Osteoblast (primary cell): ENCODE measurements around the gene CREB5. TPM values are rescaled to one million over a fixed set of nuclear protein-coding genes. Genes with fewer than 3 reads are reported as not detected.

Experiments
- DNase-seq: peaks from one replicate; pipeline ENCODE4 v3.0.0; 2011; ENCODE audit warnings: low spot score, mixed read lengths; ENCODE audit not compliant: insufficient read length; ENCODE audit errors: missing footprints
- H2AFZ ChIP-seq: 2 replicates; pipeline ENCODE4 v1.6.0; 2011; ENCODE audit warnings: mild to moderate bottlenecking, low read length
- H3K27ac ChIP-seq: 2 replicates; pipeline ENCODE4 v1.5.1; 2011; ENCODE audit warnings: mild to moderate bottlenecking, low read depth, low read length, moderate library complexity
- H3K27me3 ChIP-seq: 2 replicates; pipeline ENCODE4 v1.6.0; 2012; ENCODE audit warnings: mild to moderate bottlenecking, control low read depth, inconsistent platforms, low read length, moderate library complexity; ENCODE audit not compliant: insufficient read depth
- H3K36me3 ChIP-seq: 2 replicates; pipeline ENCODE4 v1.5.1; 2011; ENCODE audit warnings: mild to moderate bottlenecking, low read length, control low read depth, moderate library complexity; ENCODE audit not compliant: insufficient read depth
- H3K4me1 ChIP-seq: 2 replicates; pipeline ENCODE4 v1.5.1; 2011; ENCODE audit warnings: mild to moderate bottlenecking, low read length, control low read depth, moderate library complexity; ENCODE audit not compliant: insufficient read depth
- H3K4me2 ChIP-seq: 2 replicates; pipeline ENCODE4 v1.6.0; 2011; ENCODE audit warnings: mild to moderate bottlenecking, low read length; ENCODE audit not compliant: insufficient read depth
- H3K4me3 ChIP-seq: fragments of 200-600 bp; sonication (generic); 3 replicates; pipeline ENCODE4 v1.5.1; 2012; ENCODE audit warnings: mild to moderate bottlenecking, low read length, inconsistent platforms; ENCODE audit not compliant: insufficient read depth
- H3K79me2 ChIP-seq: 2 replicates; pipeline ENCODE4 v1.6.0; 2012; ENCODE audit warnings: mild to moderate bottlenecking, low read length, control low read depth, inconsistent platforms; ENCODE audit not compliant: insufficient read depth
- H3K9me3 ChIP-seq: 2 replicates; pipeline ENCODE4 v1.5.1; 2011; ENCODE audit warnings: low read depth, low read length, control low read depth
- H4K20me1 ChIP-seq: 2 replicates; pipeline ENCODE4 v1.6.0; 2012; ENCODE audit warnings: mild to moderate bottlenecking, low read length, control low read depth; ENCODE audit not compliant: insufficient read depth
- total RNA-seq: library from RNA; depleted of rRNA; stranded (reverse); fragments of >200 nt; gene quantifications from 2 replicates; pipeline ENCODE4 v1.2.3, GENCODE V29; 2012
- TF ChIP-seq, protein P1 (sequence below): IDR thresholded peaks from 2 replicates; pipeline ENCODE4 v1.5.1; 2011; ENCODE audit warnings: mild to moderate bottlenecking, low read depth, low read length, moderate library complexity; ENCODE audit errors: extremely low read depth

CREB5 gene
- total RNA-seq, 1 donor, result 5.1 TPM

DNA sequence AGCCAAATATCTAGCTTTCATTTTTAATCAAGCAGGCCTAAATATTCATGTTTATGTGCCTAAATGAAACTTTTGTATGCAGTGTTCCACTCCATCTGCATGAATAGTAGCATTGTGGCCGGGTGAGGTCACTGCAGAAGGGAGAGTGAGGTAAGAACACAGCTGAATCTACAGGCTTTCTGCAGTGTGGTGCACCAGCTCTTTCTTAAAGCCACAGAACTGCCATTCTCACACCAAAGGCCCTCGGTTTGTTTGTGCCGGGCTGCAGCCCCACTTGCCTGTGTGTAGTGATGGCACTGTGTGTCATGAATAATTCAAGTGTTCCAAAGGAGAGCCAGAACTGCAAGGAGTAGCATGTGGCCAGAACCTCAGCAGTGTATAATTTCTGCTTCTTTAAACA, 341.7 kb downstream of the CREB5 start:
- H3K79me2 ChIP-seq, result no peaks in the 10 kb centered on the region
- H3K36me3 ChIP-seq, result no peaks in the 10 kb centered on the region
- TF ChIP-seq, protein P1, sequence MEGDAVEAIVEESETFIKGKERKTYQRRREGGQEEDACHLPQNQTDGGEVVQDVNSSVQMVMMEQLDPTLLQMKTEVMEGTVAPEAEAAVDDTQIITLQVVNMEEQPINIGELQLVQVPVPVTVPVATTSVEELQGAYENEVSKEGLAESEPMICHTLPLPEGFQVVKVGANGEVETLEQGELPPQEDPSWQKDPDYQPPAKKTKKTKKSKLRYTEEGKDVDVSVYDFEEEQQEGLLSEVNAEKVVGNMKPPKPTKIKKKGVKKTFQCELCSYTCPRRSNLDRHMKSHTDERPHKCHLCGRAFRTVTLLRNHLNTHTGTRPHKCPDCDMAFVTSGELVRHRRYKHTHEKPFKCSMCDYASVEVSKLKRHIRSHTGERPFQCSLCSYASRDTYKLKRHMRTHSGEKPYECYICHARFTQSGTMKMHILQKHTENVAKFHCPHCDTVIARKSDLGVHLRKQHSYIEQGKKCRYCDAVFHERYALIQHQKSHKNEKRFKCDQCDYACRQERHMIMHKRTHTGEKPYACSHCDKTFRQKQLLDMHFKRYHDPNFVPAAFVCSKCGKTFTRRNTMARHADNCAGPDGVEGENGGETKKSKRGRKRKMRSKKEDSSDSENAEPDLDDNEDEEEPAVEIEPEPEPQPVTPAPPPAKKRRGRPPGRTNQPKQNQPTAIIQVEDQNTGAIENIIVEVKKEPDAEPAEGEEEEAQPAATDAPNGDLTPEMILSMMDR, result peak; percentile 25
- no peak overlapping the region for H3K4me3 ChIP-seq
- no peak overlapping the region for H2AFZ ChIP-seq
- no peak overlapping the region for H3K4me2 ChIP-seq
- peak; percentile 42 for DNase-seq
- H3K27me3 ChIP-seq, result no peaks in the 10 kb centered on the region
- peaks cover 22% of the 10 kb centered on the region for H3K4me1 ChIP-seq
- no peaks in the 10 kb centered on the region for H4K20me1 ChIP-seq
- H3K27ac ChIP-seq, result no peak overlapping the region
- H3K9me3 ChIP-seq, result peaks cover 2% of the 10 kb centered on the region

DNA sequence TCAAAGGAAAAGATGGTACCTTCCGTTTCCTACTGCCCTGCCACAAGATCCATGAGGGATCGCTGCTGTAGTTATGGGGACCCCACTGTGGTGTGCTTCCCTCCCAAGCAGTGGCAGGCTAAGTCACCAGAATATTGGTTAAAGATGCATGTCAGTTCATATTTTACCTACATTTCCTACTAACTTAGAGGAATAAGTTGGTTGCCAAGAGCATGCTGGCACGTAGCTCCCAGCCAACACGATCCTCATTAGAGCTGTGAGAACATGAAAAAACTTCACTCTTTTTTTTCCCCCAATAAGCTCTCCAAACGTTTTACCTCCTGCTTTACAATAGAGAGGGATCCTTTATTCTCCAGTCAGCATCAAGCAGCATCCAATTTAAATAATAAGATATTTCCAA, 342.1 kb downstream of the CREB5 start:
- TF ChIP-seq, protein P1, result no peak
- H3K9me3 ChIP-seq, result no peaks in the 10 kb centered on the region
- H3K36me3 ChIP-seq, result no peaks in the 10 kb centered on the region
- no peaks in the 10 kb centered on the region for H3K79me2 ChIP-seq
- peaks cover 22% of the 10 kb centered on the region for H3K4me1 ChIP-seq
- no peak for DNase-seq
- no peak overlapping the region for H3K4me3 ChIP-seq
- no peak overlapping the region for H3K4me2 ChIP-seq
- H4K20me1 ChIP-seq, result no peaks in the 10 kb centered on the region
- H2AFZ ChIP-seq, result no peak overlapping the region
- H3K27ac ChIP-seq, result no peak overlapping the region
- H3K27me3 ChIP-seq, result no peaks in the 10 kb centered on the region

DNA sequence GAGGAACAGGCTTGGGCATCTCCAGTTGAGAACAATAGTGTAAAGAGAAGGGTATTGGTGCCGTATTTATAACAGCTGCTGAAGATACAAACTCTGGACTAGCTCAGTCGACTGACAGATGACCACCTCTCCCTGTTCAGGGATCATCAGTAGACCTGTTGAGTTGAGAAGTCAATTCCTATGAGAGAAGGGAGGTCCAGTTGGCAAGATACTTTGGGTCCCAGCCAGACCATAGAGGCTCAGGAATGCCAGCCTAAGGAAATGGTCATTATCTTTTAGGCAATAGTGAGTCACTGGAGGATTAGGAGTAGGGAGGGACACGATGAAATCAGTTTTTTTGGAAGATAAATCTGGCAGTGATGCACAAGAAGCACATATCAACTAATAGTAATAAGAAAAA, 342.9 kb downstream of the CREB5 start:
- Histone ChIP-seq H3K4me1 (peaks cover 22% of the 10 kb centered on the region), H4K20me1 (no peaks in the 10 kb centered on the region), H3K9me3 (no peaks in the 10 kb centered on the region), H3K36me3 (no peaks in the 10 kb centered on the region), H2AFZ (no peak overlapping the region), H3K4me2 (peak overlapping the region; percentile 36), H3K27ac (peak overlapping the region; percentile 13), H3K27me3 (no peaks in the 10 kb centered on the region), H3K79me2 (no peaks in the 10 kb centered on the region), H3K4me3 (no peak overlapping the region)
- TF ChIP-seq, protein P1, result no peak
- DNase-seq, result peak; percentile 88

DNA sequence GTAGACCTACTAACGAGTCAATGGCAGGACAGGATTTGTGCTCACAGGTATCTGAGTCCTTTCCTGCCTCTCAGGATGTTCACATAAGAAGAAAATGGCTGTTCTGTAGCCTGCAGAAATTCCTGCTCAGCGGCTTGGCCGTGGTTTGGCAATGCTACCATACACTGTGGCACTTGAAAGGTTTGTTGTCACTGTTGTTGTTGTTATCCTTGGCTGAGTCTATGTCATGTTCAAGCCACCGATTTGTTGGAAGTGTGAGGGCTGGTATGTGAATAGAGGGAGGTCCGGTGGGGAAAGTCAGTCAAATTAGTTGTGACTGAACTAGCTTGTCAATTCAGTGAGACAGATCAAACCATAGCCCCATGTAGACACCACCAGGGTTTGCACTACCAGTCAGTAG, 345.9 kb downstream of the CREB5 start:
- Histone ChIP-seq H4K20me1 (no peaks in the 10 kb centered on the region), H3K79me2 (no peaks in the 10 kb centered on the region), H3K9me3 (no peaks in the 10 kb centered on the region), H3K4me1 (peaks cover 30% of the 10 kb centered on the region), H3K27ac (no peak overlapping the region), H3K4me3 (no peak overlapping the region), H3K36me3 (no peaks in the 10 kb centered on the region), H3K4me2 (no peak overlapping the region), H3K27me3 (no peaks in the 10 kb centered on the region), H2AFZ (no peak overlapping the region)
- TF ChIP-seq, protein P1, result no peak
- no peak for DNase-seq
